Astrocyte (in vitro differentiated cells and primary cell): Measurements from ENCODE around the gene C9orf50. TPM values are rescaled to one million over a fixed set of nuclear protein-coding genes. Genes with fewer than 3 reads are reported as not detected.

Source experiments
- DNase-seq: peaks from one replicate; pipeline ENCODE4 v3.0.0-alpha.2; 2010; ENCODE audit warnings: low read depth
- FAIRE-seq: peaks from 2 replicates; lab custom pipeline; 2011; peaks lifted over from hg19 to GRCh38; lab: Jason Lieb, UNC
- H2AFZ ChIP-seq: 2 replicates; pipeline ENCODE4 v1.6.0; 2012; ENCODE audit warnings: low read depth, low read length, inconsistent platforms
- H3K27ac ChIP-seq: 2 replicates; pipeline ENCODE4 v1.5.1; 2011; ENCODE audit warnings: low read depth, low read length, inconsistent platforms
- H3K27me3 ChIP-seq: 2 replicates; pipeline ENCODE4 v1.6.0; 2011; ENCODE audit warnings: low read length, inconsistent platforms; ENCODE audit not compliant: insufficient read depth
- H3K36me3 ChIP-seq: 2 replicates; pipeline ENCODE4 v1.5.1; 2011; ENCODE audit warnings: low read length, inconsistent platforms; ENCODE audit not compliant: insufficient read depth
- H3K4me1 ChIP-seq: 2 replicates; pipeline ENCODE4 v1.5.1; 2011; ENCODE audit warnings: low read length, inconsistent platforms; ENCODE audit not compliant: insufficient read depth
- H3K4me2 ChIP-seq: 2 replicates; pipeline ENCODE4 v1.6.0; 2012; ENCODE audit warnings: low read length, inconsistent platforms
- H3K4me3 ChIP-seq: 2 replicates; pipeline ENCODE4 v1.5.1; 2011; ENCODE audit warnings: low read depth, mild to moderate bottlenecking, low read length, inconsistent platforms; ENCODE audit not compliant: insufficient read depth
- H3K79me2 ChIP-seq: 2 replicates; pipeline ENCODE4 v1.6.0; 2012; ENCODE audit warnings: mild to moderate bottlenecking, low read length, inconsistent platforms; ENCODE audit not compliant: insufficient read depth
- H3K9ac ChIP-seq: 2 replicates; pipeline ENCODE4 v1.6.0; 2012; ENCODE audit warnings: mild to moderate bottlenecking, low read length, inconsistent platforms
- H3K9me3 ChIP-seq: 2 replicates; pipeline ENCODE4 v1.5.1; 2012; ENCODE audit warnings: low read depth, mild to moderate bottlenecking, low read length, inconsistent platforms; ENCODE audit not compliant: insufficient read depth
- H4K20me1 ChIP-seq: 2 replicates; pipeline ENCODE4 v1.6.0; 2012; ENCODE audit warnings: low read length, inconsistent platforms; ENCODE audit not compliant: insufficient read depth
- H3K27ac Mint-ChIP-seq: one replicate; pipeline ENCODE4 v1.8.0; 2021; ENCODE audit warnings: mild to moderate bottlenecking, mixed read lengths; ENCODE audit not compliant: unreplicated experiment
- H3K27me3 Mint-ChIP-seq: one replicate; pipeline ENCODE4 v1.8.0; 2021; ENCODE audit warnings: low read depth, mixed read lengths; ENCODE audit not compliant: unreplicated experiment
- H3K36me3 Mint-ChIP-seq: one replicate; pipeline ENCODE4 v1.8.0; 2021; ENCODE audit warnings: low read depth, mixed read lengths; ENCODE audit not compliant: unreplicated experiment
- H3K4me1 Mint-ChIP-seq: one replicate; pipeline ENCODE4 v1.8.0; 2021; ENCODE audit warnings: low read depth, mixed read lengths; ENCODE audit not compliant: unreplicated experiment
- H3K4me3 Mint-ChIP-seq: one replicate; pipeline ENCODE4 v1.8.0; 2021; ENCODE audit warnings: mild to moderate bottlenecking, moderate library complexity, mixed read lengths; ENCODE audit not compliant: unreplicated experiment
- H3K9me3 Mint-ChIP-seq: one replicate; pipeline ENCODE4 v1.8.0; 2021; ENCODE audit warnings: mild to moderate bottlenecking, mixed read lengths; ENCODE audit not compliant: unreplicated experiment
- EZH2 ChIP-seq: IDR thresholded peaks from 2 replicates; pipeline ENCODE4 v1.6.1; 2012; ENCODE audit warnings: mild to moderate bottlenecking, low read length, inconsistent platforms; ENCODE audit not compliant: insufficient read depth
- total RNA-seq: library from RNA; stranded (reverse); gene quantifications from 2 replicates; pipeline ENCODE4 v1.2.1, GENCODE V29; 2021
- TF ChIP-seq, protein P1 (sequence below): IDR thresholded peaks from 2 replicates; pipeline ENCODE4 v1.5.1; 2011; ENCODE audit warnings: low read depth, mild to moderate bottlenecking, inconsistent platforms, low read length, moderate library complexity; ENCODE audit not compliant: insufficient read depth

Gene C9orf50
- total RNA-seq, 1 donor from 2014 or later, result 0.41 TPM

DNA sequence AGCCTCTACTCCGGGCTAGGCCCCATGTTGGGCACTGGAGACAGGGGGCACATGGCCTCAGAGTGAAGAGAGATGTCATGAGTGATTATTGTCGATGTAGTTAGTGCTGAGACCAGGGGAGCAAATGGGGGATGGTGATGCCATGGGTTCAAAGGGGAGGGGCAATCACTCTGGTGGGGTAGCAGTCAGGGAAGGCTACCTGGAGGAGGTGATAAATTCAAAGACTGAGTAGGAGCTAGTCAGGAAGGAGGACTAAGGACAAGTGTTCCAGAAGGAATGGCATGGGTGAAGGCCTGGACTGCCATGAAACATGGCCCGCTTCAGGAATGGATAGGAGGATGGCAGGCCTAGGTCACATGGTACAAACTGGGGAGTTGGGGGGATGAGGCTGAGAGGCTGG, 41.6 kb downstream of the C9orf50 start:
- Mint-ChIP-seq H3K4me3 (no peak overlapping the region), H3K27me3 (peaks cover 12% of the 10 kb centered on the region), H3K27ac (peak overlapping the region; percentile 34), H3K36me3 (no peaks in the 10 kb centered on the region), H3K4me1 (peaks cover 8% of the 10 kb centered on the region), H3K9me3 (peaks cover 5% of the 10 kb centered on the region)
- FAIRE-seq, result no peak
- H3K36me3 ChIP-seq, result no peaks in the 10 kb centered on the region
- TF ChIP-seq, protein P1, sequence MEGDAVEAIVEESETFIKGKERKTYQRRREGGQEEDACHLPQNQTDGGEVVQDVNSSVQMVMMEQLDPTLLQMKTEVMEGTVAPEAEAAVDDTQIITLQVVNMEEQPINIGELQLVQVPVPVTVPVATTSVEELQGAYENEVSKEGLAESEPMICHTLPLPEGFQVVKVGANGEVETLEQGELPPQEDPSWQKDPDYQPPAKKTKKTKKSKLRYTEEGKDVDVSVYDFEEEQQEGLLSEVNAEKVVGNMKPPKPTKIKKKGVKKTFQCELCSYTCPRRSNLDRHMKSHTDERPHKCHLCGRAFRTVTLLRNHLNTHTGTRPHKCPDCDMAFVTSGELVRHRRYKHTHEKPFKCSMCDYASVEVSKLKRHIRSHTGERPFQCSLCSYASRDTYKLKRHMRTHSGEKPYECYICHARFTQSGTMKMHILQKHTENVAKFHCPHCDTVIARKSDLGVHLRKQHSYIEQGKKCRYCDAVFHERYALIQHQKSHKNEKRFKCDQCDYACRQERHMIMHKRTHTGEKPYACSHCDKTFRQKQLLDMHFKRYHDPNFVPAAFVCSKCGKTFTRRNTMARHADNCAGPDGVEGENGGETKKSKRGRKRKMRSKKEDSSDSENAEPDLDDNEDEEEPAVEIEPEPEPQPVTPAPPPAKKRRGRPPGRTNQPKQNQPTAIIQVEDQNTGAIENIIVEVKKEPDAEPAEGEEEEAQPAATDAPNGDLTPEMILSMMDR, result no peak
- no peak for TF ChIP-seq EZH2
- no peak overlapping the region for H3K4me2 ChIP-seq
- H3K4me3 ChIP-seq, result no peak overlapping the region
- H3K27me3 ChIP-seq, result no peaks in the 10 kb centered on the region
- H3K9me3 ChIP-seq, result peaks cover 2% of the 10 kb centered on the region
- H3K4me1 ChIP-seq, result peaks cover 23% of the 10 kb centered on the region
- no peak overlapping the region for H3K9ac ChIP-seq
- H2AFZ ChIP-seq, result no peak overlapping the region
- no peaks in the 10 kb centered on the region for H3K79me2 ChIP-seq
- DNase-seq, result no peak
- no peak overlapping the region for H3K27ac ChIP-seq
- no peaks in the 10 kb centered on the region for H4K20me1 ChIP-seq

DNA sequence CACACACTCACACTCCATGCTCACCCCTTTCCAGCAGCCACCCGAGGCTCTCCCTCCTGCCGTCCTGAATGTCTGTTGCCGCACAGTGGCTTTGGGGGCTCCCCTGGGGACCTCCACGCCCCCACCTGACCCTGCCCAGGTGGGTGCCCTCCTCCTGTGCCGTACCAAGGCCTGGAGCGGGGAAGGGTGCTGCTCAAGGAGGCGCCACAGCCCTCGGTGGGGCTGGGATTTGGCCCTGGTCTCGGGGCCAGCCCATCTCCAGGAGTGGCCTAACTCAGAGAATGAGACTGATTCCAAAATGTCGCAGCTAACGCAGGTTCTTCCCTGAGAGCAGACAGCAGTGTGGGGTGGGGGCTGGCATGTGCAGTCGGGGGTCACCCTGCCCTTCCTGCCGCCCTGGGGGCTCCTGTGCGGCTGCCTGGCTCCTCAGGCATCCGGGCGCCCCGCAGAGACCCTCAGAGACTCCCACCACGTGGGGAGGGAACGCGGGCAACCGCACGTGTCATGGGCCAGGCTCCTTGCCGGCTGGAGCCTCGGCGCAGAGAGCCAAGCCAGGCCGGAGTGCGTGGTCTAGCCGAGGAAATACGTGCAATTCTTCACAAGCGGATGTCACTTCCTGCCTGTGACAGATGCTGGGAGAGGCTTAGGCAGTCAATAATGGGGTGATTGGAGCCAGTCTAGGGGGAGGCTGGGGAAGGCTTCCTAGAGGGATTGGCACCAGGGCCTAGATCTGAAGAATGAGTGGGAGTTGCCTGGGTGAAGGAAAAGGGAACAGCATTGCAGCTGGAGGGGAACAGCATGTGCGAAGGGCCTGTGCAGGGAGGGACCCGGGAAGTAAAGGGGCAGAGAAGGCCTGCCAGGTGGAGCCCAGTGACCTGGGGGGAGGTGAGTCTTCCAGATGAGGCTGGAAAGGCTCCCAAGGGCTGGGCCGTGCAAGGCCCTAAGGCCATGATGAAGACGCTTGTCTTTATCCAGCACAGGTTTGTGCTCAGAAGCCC, 44.1 kb downstream of the C9orf50 start:
- H3K36me3 ChIP-seq, result no peaks in the 10 kb centered on the region
- peaks cover 23% of the 10 kb centered on the region for H3K4me1 ChIP-seq
- H3K4me1 Mint-ChIP-seq, result peaks cover 8% of the 10 kb centered on the region
- no peaks in the 10 kb centered on the region for H3K79me2 ChIP-seq
- peak overlapping the region; percentile 62 for H3K27ac Mint-ChIP-seq
- peaks cover 2% of the 10 kb centered on the region for H3K9me3 ChIP-seq
- peaks cover 7% of the 10 kb centered on the region for H3K27me3 Mint-ChIP-seq
- peak overlapping the region; percentile 65 for H2AFZ ChIP-seq
- H3K36me3 Mint-ChIP-seq, result no peaks in the 10 kb centered on the region
- peaks cover 5% of the 10 kb centered on the region for H3K9me3 Mint-ChIP-seq
- no peaks in the 10 kb centered on the region for H4K20me1 ChIP-seq
- H3K9ac ChIP-seq, result peak overlapping the region; percentile 69
- no peak for FAIRE-seq
- H3K4me3 ChIP-seq, result no peak overlapping the region
- H3K4me2 ChIP-seq, result peak overlapping the region; percentile 67
- DNase-seq, result peak; percentile 81
- TF ChIP-seq, protein P1, result no peak
- H3K4me3 Mint-ChIP-seq, result peak overlapping the region; percentile 7
- peak overlapping the region; percentile 84 for H3K27ac ChIP-seq
- no peaks in the 10 kb centered on the region for H3K27me3 ChIP-seq

DNA sequence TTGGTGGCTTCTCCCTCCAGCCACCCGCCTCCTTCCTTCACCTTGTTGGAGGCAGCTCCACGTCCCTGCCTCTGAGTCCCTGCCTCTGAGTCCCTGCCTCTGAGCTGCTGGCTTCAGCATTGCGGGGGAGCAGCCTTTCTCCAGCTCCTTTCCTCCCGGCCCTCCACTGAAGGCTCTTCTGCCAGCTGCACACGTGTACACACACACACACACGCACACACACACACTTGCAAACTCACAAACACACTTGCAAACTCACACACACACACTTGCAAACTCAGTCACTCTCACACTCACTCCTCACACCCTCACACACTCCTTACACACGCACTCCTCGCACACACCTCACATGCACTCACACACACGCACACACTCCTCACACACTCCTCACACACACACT, 45.1 kb downstream of the C9orf50 start:
- no peak for TF ChIP-seq EZH2
- TF ChIP-seq, protein P1, result no peak
- Mint-ChIP-seq H3K27ac (peak overlapping the region; percentile 51), H3K27me3 (peaks cover 5% of the 10 kb centered on the region), H3K4me1 (peaks cover 8% of the 10 kb centered on the region), H3K36me3 (no peaks in the 10 kb centered on the region), H3K4me3 (no peak overlapping the region), H3K9me3 (peaks cover 5% of the 10 kb centered on the region)
- peak; percentile 9 for DNase-seq
- FAIRE-seq, result no peak
- Histone ChIP-seq H3K79me2 (no peaks in the 10 kb centered on the region), H3K9ac (peak overlapping the region; percentile 69), H3K27ac (peak overlapping the region; percentile 84), H3K4me3 (no peak overlapping the region), H3K9me3 (peaks cover 2% of the 10 kb centered on the region), H3K36me3 (no peaks in the 10 kb centered on the region), H3K4me1 (peaks cover 29% of the 10 kb centered on the region), H4K20me1 (no peaks in the 10 kb centered on the region), H3K4me2 (peak overlapping the region; percentile 67), H3K27me3 (no peaks in the 10 kb centered on the region), H2AFZ (peak overlapping the region; percentile 65)
